Ovary (tissue), 3 donors: ENCODE measurements around the gene PHF21A.

Source experiments
- CTCF ChIP-seq, 3 donors: fragments of 450-650 bp in 2 of 3; fragments of 200-600 bp in 1 of 3; IDR thresholded peaks; one replicate each; pipeline versions ENCODE4 v1.5.1 to v1.8.0; 2016 to 2022; ENCODE audit warnings: antibody characterized with exemption in 3 of 3, mild to moderate bottlenecking in 1 of 3
- POLR2A ChIP-seq: fragments of 450-650 bp; IDR thresholded peaks from one replicate; pipeline ENCODE4 v1.6.1; 2017; ENCODE audit warnings: antibody characterized with exemption, mild to moderate bottlenecking, moderate library complexity
- donor health status: DM: no; HTN: no; CAD: no.

- TF ChIP-seq CTCF (IDR thresholded peaks at IDR 0.05) (no peak), POLR2A (no peak)
Observed at GRCh38 chr11:46134061-46134460, 12.8 kb upstream of the PHF21A start.
